Raji (cell line): ENCODE measurements around the gene EVI5L.

Source experiments
- POLR2A ChIP-seq: IDR thresholded peaks from 2 replicates; pipeline ENCODE4 v1.6.1; 2011; ENCODE audit warnings: low read depth, low read length, control low read depth; ENCODE audit not compliant: insufficient read depth

Gene EVI5L

GRCh38 chr19:7869910-7870511, 40.0 kb downstream of the EVI5L start:
- TF ChIP-seq POLR2A = no peak

GRCh38 chr19:7870571-7871436, 40.8 kb downstream of the EVI5L start:
- no peak for TF ChIP-seq POLR2A

DNA sequence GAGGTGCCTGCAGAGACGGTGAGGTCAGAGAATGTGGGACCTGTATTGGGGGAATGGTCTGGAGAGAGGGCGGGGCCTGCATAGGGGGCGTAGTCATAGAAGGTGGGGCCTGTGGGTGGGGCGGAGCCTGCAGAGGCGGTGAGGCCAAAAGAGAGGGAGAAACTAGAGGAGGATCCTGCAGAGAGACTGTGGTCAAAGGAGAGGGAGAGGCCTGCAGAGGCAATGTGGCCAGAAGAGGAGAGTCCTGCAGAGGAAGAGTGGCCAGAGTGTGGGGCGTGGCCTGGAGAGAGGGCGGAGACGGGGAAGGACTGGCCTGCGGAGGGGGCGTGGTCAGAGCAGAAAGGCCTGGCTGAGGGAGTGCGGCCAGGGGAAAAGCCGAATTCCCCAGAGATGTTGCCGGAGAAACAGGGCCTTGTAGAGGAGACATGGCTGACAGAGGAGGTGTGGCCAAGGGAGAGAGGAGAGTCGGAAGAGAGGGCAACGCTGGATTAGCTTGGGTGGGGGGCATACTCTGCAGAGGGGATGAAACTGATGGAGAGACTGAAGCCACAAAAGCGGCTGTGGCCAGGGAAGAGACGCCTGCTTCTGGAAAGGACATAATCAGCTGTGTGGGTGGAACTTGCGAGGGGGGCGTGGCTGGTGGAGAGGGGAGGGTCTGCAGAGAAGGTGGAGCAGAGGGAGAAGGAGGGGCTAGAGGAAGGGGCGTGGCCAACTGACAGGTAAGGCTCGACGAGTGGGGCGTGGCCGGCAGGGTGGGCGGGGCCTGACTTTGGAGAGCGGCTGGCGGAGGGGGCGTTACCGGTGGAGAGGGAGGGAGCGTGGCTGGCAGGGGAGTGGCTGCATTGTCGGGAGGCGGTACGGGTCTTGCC, 41.7 kb downstream of the EVI5L start:
- no peak for TF ChIP-seq POLR2A

GRCh38 chr19:7872306-7873204, 42.5 kb downstream of the EVI5L start:
- no peak for TF ChIP-seq POLR2A

DNA sequence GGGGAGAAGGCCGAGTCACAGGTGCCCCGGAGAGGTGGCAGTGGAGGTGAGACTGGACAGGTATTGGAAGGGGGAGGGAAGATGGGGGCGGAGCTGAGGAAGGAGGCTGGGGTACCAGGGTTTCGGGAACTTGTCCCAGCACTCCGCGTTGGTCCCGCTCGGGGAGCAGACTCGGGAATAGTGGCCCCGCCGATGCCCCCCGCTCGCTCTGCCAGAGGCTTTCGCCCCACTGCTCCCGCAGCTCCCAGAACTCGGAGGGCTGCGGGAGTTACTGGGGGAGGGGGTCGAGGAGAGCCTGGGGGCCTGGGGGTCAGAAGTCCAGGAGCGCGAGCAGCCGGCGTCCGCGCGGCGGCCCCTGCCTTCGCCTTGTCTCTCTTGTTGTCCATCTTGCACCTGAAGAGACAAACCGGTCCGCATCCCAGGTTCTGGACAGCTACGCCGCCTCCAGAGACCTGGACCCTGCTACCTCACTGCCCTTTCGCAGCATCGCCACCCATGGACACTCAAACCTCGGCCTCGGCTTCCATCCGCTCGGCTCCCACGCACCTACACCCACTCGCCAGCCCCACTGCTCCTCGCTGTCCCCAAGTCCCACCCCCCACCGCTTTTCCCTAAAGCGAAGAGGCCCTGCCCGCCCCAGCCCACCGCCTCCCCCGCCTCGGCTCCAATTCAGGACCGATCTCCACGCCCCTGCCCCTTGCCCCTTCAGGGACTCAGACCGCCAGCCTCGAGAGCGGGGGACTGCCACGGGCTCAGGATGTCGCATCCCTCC, 43.5 kb downstream of the EVI5L start:
- no peak for TF ChIP-seq POLR2A

GRCh38 chr19:7874076-7874896, 44.3 kb downstream of the EVI5L start, which contains the start of gene PRR36:
PRR36 (minus strand) TSS chr19:7874390; CDS start chr19:7873689, 701 bp downstream.
- no peak for TF ChIP-seq POLR2A

DNA sequence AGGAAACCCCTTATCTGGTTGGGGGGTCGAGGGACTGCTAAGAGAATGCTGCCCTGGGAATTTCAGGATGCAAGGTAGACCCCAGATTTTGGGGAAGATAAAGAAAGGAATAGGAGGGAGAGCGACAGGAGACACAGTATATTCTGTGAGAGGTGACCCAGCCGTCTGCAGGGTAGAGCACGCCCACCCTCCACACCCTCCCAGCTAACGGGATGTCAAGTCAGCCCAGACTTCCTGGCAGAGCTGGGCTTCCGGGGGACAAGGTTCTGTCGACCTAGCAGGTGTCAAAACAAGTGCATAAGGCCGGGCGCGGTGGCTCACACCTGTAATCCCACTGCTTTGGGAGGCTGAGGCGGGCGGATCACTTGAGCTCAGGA, 44.9 kb downstream of the EVI5L start:
- no peak for TF ChIP-seq POLR2A

- no peak for TF ChIP-seq POLR2A
Observed at GRCh38 chr19:7877249-7877836, 47.3 kb downstream of the EVI5L start.

- no peak for TF ChIP-seq POLR2A
Observed at GRCh38 chr19:7879111-7879807, 49.2 kb downstream of the EVI5L start.

- TF ChIP-seq POLR2A = no peak
Observed at GRCh38 chr19:7879836-7880235, 49.8 kb downstream of the EVI5L start.

- no peak for TF ChIP-seq POLR2A
Observed at GRCh38 chr19:7881910-7882309, 51.9 kb downstream of the EVI5L start.

DNA sequence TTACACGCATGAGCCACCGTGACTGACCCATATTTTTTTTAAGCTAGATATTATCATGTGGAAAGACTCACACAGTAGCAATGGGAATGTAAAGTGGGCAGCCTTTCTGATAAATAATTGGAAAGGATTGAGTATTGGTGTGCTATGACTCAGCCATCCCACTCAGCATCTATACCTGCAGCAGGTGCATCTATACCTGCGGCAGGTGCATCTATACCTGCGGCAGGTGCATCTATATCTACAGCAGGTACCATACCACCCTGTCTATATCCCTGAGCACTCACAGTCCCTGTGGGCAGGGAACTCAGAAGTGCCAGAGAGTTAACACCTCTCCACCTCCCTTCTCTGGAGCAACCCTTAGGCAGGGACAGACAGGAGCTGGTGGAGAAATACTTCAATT, 53.1 kb downstream of the EVI5L start:
- TF ChIP-seq POLR2A = no peak
